GM18499 (cell line): ENCODE data around the gene PRKCH.

ENCODE experiments used
- ATAC-seq: cut with Tn5 transposase; IDR thresholded peaks from one replicate; pipeline ENCODE4 v1.9.1; 2021; ENCODE audit warnings: moderate number of reproducible peaks; ENCODE audit not compliant: insufficient read depth, unreplicated experiment

Gene PRKCH

GRCh38 chr14:61536661-61537562 is 215.5 kb downstream of the PRKCH start:
- ATAC-seq = no peak

- ATAC-seq = no peak
Observed at GRCh38 chr14:61537563-61538463, 216.4 kb downstream of the PRKCH start.

DNA sequence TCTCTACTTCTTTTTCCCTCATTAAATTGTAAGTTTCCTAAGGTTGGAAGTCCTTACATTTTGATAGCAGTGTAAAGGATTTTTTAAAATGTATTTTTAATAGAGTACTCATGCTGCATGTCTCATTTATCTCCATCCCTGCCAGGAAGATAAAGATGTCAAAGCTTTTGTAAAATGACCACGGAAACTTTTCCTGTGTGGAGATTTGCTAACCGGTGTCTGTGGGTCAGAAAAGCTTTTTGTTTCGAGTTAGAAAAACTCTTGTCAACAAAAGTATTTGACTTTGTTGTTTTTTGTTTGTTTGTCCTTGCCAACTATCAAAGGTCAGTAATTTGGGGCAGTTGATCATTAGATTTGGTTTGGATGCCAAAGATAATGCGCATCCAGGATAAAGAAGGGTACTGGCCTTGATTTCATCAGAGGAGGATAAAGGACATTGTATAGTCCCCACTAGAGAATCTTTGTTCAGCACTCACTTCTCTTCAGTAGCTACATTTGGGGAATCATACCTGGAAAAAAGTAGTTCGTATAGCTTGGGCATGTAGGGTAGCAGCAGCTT is 217.2 kb downstream of the PRKCH start:
- no peak for ATAC-seq

GRCh38 chr14:61539631-61540030 is 218.3 kb downstream of the PRKCH start:
- ATAC-seq = no peak

- no peak for ATAC-seq
Observed at GRCh38 chr14:61540931-61541330, 219.6 kb downstream of the PRKCH start.

- ATAC-seq = no peak
Observed at GRCh38 chr14:61542848-61543790, 221.7 kb downstream of the PRKCH start.

- ATAC-seq = no peak
Observed at GRCh38 chr14:61543946-61544345, 222.6 kb downstream of the PRKCH start.

- no peak for ATAC-seq
Observed at GRCh38 chr14:61544448-61545330, 223.3 kb downstream of the PRKCH start.

- ATAC-seq = no peak
Observed at GRCh38 chr14:61545726-61546455, 224.5 kb downstream of the PRKCH start.

GRCh38 chr14:61547186-61548069 is 226.0 kb downstream of the PRKCH start:
- no peak for ATAC-seq

GRCh38 chr14:61549425-61549824 is 228.0 kb downstream of the PRKCH start:
- ATAC-seq = no peak

DNA sequence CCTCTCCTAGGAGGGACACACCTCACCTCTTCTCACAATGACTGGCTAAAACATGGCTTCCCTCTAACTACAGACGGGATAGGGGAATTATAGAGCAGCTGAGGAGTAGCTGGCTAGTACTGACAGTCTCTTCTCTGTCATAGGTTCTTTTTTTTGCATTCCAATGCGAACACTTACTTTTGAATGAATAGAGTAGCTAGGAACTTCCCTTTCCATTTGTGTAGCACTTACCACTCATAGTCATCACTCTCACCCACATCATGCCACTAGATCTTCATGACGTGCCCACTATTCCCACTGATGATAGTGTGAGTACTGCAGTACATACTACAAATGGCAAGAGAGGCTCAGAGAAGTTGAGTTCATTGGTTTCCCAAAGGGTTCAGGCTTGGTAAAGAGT is 230.0 kb downstream of the PRKCH start:
- no peak for ATAC-seq

- ATAC-seq = no peak
Observed at GRCh38 chr14:61552241-61552640, 230.9 kb downstream of the PRKCH start.

GRCh38 chr14:61553730-61554641 is 232.6 kb downstream of the PRKCH start:
- ATAC-seq = no peak

- ATAC-seq = no peak
Observed at GRCh38 chr14:61555056-61555838, 233.9 kb downstream of the PRKCH start.
